Fibroblast of lung (primary cell): ENCODE data around the gene JMJD6.

Experiments
- CTCF ChIP-seq, 2 donors: IDR thresholded peaks in 1 of 2; conservative IDR thresholded peaks in 1 of 2; 1 replicate in 1 of 2; 2 replicates in 1 of 2; pipeline ENCODE4 v1.5.1; 2011 to 2012; ENCODE audit warnings: low read length in 2 of 2, control low read depth in 1 of 2, inconsistent platforms in 1 of 2, low read depth in 1 of 2, mild to moderate bottlenecking in 1 of 2
- EZH2 ChIP-seq: IDR thresholded peaks from 2 replicates; pipeline ENCODE4 v1.5.1; 2012; ENCODE audit warnings: low read length, control low read depth, mild to moderate bottlenecking; ENCODE audit errors: missing control alignments

- peak; percentile 59 to 68 for TF ChIP-seq CTCF (conservative IDR thresholded peaks at IDR 0.05 in 1 of 2, IDR thresholded peaks at IDR 0.05 in 1 of 2; ENCODE audit: low read depth in 1 of 2, low read length in 2 of 2)
- TF ChIP-seq EZH2, result no peak
These were observed 641 bp upstream of the JMJD6 start, which contains the start of gene METTL23 for GRCh38 chr17:76726776-76727718.
